HG02885 (cell line): ENCODE measurements around the gene C9orf43.

Source experiments
- ATAC-seq: cut with Tn5 transposase; IDR thresholded peaks from one replicate; pipeline ENCODE4 v1.9.1; 2021; ENCODE audit warnings: mild to moderate bottlenecking; ENCODE audit not compliant: unreplicated experiment, poor library complexity

The C9orf43 gene

GRCh38 chr9:113463418-113464285 is 53.1 kb downstream of the C9orf43 start, which contains the start of gene RGS3:
RGS3 (plus strand) TSS chr9:113463727; CDS start chr9:113463803, 76 bp downstream.
- no peak for ATAC-seq

- ATAC-seq: no peak
Measured at GRCh38 chr9:113464286-113464660, 53.7 kb downstream of the C9orf43 start.

GRCh38 chr9:113465599-113466140 is 55.1 kb downstream of the C9orf43 start:
- no peak for ATAC-seq

- no peak for ATAC-seq
Measured at GRCh38 chr9:113467183-113467582, 56.6 kb downstream of the C9orf43 start.

- ATAC-seq: no peak
Measured at GRCh38 chr9:113468716-113469448, 58.3 kb downstream of the C9orf43 start.

GRCh38 chr9:113471143-113471542 is 60.6 kb downstream of the C9orf43 start:
- no peak for ATAC-seq

- ATAC-seq: no peak
Measured at GRCh38 chr9:113471566-113471965, 61.0 kb downstream of the C9orf43 start.

GRCh38 chr9:113472199-113472598 is 61.7 kb downstream of the C9orf43 start:
- no peak for ATAC-seq

- no peak for ATAC-seq
Measured at GRCh38 chr9:113474360-113475028, 63.9 kb downstream of the C9orf43 start.

GRCh38 chr9:113475031-113475430 is 64.5 kb downstream of the C9orf43 start:
- ATAC-seq: no peak

GRCh38 chr9:113475992-113476391 is 65.4 kb downstream of the C9orf43 start:
- no peak for ATAC-seq

- ATAC-seq: no peak
Measured at GRCh38 chr9:113476511-113476916, 66.0 kb downstream of the C9orf43 start.

GRCh38 chr9:113477058-113477457 is 66.5 kb downstream of the C9orf43 start:
- no peak for ATAC-seq

GRCh38 chr9:113477661-113478060 is 67.1 kb downstream of the C9orf43 start:
- ATAC-seq: no peak

GRCh38 chr9:113479174-113479621 is 68.7 kb downstream of the C9orf43 start:
- no peak for ATAC-seq
